ENCODE results near the gene ICAM3.

Gene ICAM3

DNA sequence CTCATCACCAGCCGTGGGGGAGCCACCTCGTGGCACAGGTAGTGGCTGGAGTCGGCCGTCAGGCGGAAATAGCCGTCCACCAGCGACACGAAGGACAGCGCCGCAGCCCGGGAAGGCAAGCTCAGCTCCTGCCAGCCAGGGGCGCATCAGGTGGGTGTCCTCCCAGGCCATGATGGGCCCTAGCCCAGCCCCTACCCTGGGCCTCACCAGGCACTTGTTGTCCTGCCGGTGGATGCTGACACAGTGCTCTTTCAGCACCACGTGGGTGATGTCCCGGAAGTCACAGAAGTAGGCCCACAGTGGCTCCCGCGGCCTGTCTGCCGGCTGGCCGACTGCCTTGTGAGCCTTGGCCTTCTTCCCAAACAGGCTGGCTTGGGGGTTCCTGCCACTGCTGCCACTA is 25.2 kb upstream of the ICAM3 start:
- in situ Hi-C loops (cut with HindIII; ENCODE audit: low sequenced_read_pairs): no loop called here
- TF ChIP-seq CTCF (IDR thresholded peaks at IDR 0.05; ENCODE audit: low read depth, low read length): no peak
- H3K4me3 ChIP-seq (ENCODE audit: low read depth, low read length): no peak overlapping the region
- DNase-seq (ENCODE audit: low read depth, low spot score): no peak

- H3K4me3 ChIP-seq (ENCODE audit: low read depth, low read length): no peak overlapping the region
- DNase-seq (ENCODE audit: low read depth, low spot score): peak; percentile 51
- TF ChIP-seq CTCF (IDR thresholded peaks at IDR 0.05; ENCODE audit: low read depth, low read length): no peak
- in situ Hi-C loops (cut with HindIII; ENCODE audit: low sequenced_read_pairs): no loop called here
Observed at GRCh38 chr19:10363789-10364281, 24.4 kb upstream of the ICAM3 start.

- H3K4me3 ChIP-seq (ENCODE audit: low read depth, low read length): no peak overlapping the region
- no peak for DNase-seq (ENCODE audit: low read depth, low spot score)
- TF ChIP-seq CTCF (IDR thresholded peaks at IDR 0.05; ENCODE audit: low read depth, low read length): no peak
- in situ Hi-C loops (cut with HindIII; ENCODE audit: low sequenced_read_pairs): no loop called here
Observed at GRCh38 chr19:10362259-10362658, 22.8 kb upstream of the ICAM3 start.

GRCh38 chr19:10361569-10362011 is 22.2 kb upstream of the ICAM3 start:
- H3K4me3 ChIP-seq (ENCODE audit: low read depth, low read length): no peak overlapping the region
- TF ChIP-seq CTCF (IDR thresholded peaks at IDR 0.05; ENCODE audit: low read depth, low read length): no peak
- no peak for DNase-seq (ENCODE audit: low read depth, low spot score)
- in situ Hi-C loops (cut with HindIII; ENCODE audit: low sequenced_read_pairs): no loop called here

DNA sequence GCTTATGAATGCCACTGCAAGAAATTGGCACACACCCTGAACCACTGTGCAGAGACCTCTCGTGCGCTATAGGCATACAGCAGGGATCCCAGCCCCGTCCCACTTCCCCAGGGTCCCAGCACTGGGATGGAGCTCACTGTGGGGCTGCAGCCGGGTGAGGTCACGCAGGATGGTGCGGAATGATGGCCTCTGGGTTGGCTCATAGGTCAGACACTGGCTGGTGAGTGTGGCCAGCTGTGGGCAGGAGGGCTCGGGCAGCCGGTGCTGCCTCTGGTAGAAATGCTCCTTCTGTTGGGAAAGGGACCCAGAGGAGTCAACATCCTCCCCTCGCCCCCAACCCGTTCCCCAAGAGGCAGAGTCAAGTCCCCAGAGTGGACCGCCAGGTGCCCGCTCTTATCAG is 17.0 kb upstream of the ICAM3 start:
- H3K4me3 ChIP-seq (ENCODE audit: low read depth, low read length): no peak overlapping the region
- DNase-seq (ENCODE audit: low read depth, low spot score): no peak
- in situ Hi-C loops (cut with HindIII; ENCODE audit: low sequenced_read_pairs): no loop called here

DNA sequence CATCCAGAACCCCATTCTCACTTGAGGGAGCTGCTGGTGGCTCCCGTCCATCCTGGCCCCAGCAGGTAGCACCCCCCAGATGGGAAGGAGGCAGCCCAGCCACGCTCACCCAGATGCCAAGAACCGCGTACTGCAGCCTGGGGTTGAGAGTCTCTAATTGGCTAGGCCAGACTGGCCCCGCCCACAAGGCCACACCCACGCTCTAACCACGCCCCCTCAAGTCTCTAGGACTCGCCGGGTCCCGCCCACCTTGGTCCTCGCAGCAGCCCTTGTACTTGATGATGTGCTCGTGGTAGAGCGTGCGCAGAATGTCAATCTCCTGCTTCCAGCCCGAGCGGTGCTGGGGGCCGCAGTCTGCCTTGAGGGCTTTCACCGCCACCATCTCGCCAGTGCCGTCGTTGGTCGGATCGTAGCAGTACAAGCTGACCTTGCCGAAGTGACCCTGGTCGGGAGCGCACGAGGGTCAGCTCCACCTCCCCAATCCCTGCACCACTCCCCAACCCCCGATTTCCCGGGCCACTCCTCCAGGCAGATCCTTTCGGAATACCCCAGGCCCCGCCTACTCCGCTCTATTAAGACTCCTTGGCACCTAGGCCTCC is 14.5 kb upstream of the ICAM3 start:
- DNase-seq (ENCODE audit: low read depth, low spot score): peak; percentile 22
- no peak overlapping the region for H3K4me3 ChIP-seq (ENCODE audit: low read depth, low read length)
- TF ChIP-seq CTCF (IDR thresholded peaks at IDR 0.05; ENCODE audit: low read depth, low read length): no peak
- in situ Hi-C loops (cut with HindIII; ENCODE audit: low sequenced_read_pairs): no loop called here

More for the DNA sequence above, 17.0 kb upstream of the ICAM3 start:
- no peak for TF ChIP-seq CTCF (IDR thresholded peaks at IDR 0.05; ENCODE audit: low read depth, low read length)
